ENCODE measurements around the gene GPC5.
"Not testable (repeated sequence)": the region's sequence is repeated elsewhere in the genome, so short reads cannot be mapped to it uniquely, and the experiment has no call there.

Gene GPC5

DNA sequence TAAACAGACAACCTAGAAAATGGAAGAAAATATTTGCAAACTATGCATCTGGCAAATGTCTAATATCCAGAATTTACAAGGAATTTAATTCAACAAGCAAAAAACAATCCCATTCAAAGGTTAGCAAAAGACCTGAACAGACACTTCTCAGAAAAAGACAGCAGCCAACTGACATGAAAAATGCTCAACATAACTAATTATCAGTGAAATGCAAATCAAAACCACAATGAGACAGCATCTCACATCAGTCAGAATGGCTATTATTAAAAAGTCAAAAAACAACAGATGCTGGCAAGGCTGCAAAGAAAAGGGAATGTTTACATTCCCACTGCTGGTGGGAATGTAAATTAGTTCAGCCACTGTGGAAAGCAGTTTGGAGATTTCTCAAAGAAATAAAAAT lies 1500.5 kb downstream of the GPC5 start:
- not testable (repeated sequence) for H3K4me3 Mint-ChIP-seq; H3K4me1 Mint-ChIP-seq; DNase-seq; ATAC-seq; H3K27ac Mint-ChIP-seq; H3K36me3 Mint-ChIP-seq (ENCODE audit: low read depth); H3K27me3 Mint-ChIP-seq; H3K9me3 Mint-ChIP-seq

DNA sequence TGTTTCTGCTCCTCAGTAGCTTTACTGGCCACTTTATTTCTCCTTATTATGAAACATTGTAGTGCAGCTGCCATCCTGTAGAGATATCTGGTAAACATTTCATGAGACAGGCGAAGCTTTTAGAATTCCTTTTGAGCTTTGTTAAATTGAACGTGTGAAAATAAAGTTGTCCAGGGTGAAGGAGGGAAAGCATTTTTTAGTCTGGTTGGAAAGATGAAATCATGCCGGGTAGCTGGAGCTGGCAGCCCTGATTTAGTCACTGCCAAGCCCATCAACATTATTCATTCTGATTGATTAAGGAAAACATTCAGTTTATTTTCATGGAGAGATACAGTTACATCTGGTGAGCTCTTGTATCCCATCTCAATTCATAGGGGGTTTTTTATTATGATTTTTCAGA lies 1502.0 kb downstream of the GPC5 start:
- no peaks in the 10 kb centered on the region for H3K36me3 Mint-ChIP-seq (ENCODE audit: low read depth)
- ATAC-seq (no peak), DNase-seq (no peak)
- no peaks in the 10 kb centered on the region for H3K4me1 Mint-ChIP-seq
- no peaks in the 10 kb centered on the region for H3K27me3 Mint-ChIP-seq
- H3K4me3 Mint-ChIP-seq, result no peak overlapping the region
- peaks cover 6% of the 10 kb centered on the region for H3K9me3 Mint-ChIP-seq
- H3K27ac Mint-ChIP-seq, result no peak overlapping the region

DNA sequence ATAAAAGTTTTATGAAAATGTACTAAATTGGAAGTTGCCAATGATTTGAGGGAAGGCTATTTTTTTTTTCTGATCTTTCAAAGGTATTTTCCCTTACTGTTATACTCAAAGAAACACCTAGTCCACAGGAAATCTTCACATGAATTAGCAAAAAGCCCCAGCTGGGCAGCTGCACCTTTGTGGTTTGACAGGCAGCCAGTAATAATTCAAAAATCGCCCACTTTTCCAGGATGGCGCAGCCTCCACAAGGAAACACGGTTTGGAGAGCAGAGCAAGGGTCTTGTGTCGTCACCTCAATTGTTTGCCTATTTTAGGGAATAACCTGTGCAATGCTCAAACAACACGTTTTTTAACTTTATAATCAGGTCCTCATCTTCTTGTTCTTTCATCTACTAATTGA lies 1503.3 kb downstream of the GPC5 start:
- no peaks in the 10 kb centered on the region for H3K27me3 Mint-ChIP-seq
- H3K27ac Mint-ChIP-seq, result no peak overlapping the region
- ATAC-seq (no peak), DNase-seq (no peak)
- H3K9me3 Mint-ChIP-seq, result peaks cover 16% of the 10 kb centered on the region
- no peaks in the 10 kb centered on the region for H3K36me3 Mint-ChIP-seq (ENCODE audit: low read depth)
- no peak overlapping the region for H3K4me3 Mint-ChIP-seq
- H3K4me1 Mint-ChIP-seq, result no peaks in the 10 kb centered on the region

DNA sequence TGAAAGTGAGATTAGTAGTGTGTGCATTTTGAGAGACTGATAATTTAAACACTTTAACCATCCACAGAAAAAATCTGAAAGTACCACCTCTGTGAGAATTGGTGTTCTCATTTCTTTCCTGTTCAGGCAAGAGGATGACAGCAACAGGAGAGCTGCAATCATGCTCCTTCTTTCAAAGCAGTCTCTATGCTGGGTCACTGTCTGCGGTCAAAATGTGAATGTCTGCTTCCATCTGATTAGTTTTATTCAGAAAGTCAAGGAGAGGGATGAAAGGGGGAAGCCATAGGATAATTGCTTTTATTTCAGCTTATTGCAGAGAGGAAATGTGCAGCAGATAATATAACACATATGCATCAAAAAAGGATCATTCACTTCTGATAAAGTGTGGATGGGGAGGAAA lies 1514.2 kb downstream of the GPC5 start:
- no peak overlapping the region for H3K4me3 Mint-ChIP-seq
- no peaks in the 10 kb centered on the region for H3K27me3 Mint-ChIP-seq
- no peak overlapping the region for H3K27ac Mint-ChIP-seq
- ATAC-seq (no peak), DNase-seq (no peak)
- no peaks in the 10 kb centered on the region for H3K36me3 Mint-ChIP-seq (ENCODE audit: low read depth)
- H3K9me3 Mint-ChIP-seq, result no peaks in the 10 kb centered on the region
- no peaks in the 10 kb centered on the region for H3K4me1 Mint-ChIP-seq

DNA sequence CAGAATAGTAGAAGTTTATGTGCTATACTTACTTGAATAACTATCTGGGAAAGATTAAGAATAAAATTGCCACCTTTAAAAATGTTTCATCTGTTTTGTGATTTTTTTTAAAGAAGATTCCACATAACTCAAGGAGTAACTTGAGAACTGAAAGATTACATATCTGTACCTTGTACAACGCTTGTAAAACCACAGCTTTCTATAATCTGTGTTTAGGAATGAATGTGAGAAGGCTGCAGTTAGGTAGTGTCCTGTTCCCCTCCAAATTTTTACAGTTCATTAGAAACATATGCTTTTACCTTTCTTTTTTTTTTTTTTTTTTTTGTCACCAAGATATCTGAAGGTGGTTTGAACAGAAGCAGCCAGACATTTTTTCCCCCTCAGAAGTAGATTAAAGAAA lies 1515.4 kb downstream of the GPC5 start:
- Mint-ChIP-seq H3K36me3 (ENCODE audit: low read depth) (no peaks in the 10 kb centered on the region), H3K27me3 (no peaks in the 10 kb centered on the region), H3K27ac (no peak overlapping the region), H3K9me3 (peaks cover 5% of the 10 kb centered on the region), H3K4me3 (no peak overlapping the region), H3K4me1 (no peaks in the 10 kb centered on the region)
- DNase-seq (no peak), ATAC-seq (no peak)
